IPS-20b (cell line): ENCODE measurements around the gene PTMA.

Source experiments
- H3K27ac ChIP-seq: one replicate; pipeline ENCODE4 v1.5.1; 2013; ENCODE audit warnings: low read length
- H3K27me3 ChIP-seq: 2 replicates; pipeline ENCODE4 v1.6.1; 2013; ENCODE audit warnings: mild to moderate bottlenecking, low read length, inconsistent platforms; ENCODE audit not compliant: insufficient read depth
- H3K36me3 ChIP-seq: 2 replicates; pipeline ENCODE4 v1.6.1; 2013; ENCODE audit warnings: low read depth, mild to moderate bottlenecking, inconsistent platforms, low read length, moderate library complexity; ENCODE audit not compliant: insufficient read depth
- H3K4me1 ChIP-seq: 2 replicates; pipeline ENCODE4 v1.6.1; 2013; ENCODE audit warnings: mild to moderate bottlenecking, control low read depth, inconsistent platforms, low read length, moderate library complexity; ENCODE audit not compliant: insufficient read depth
- H3K4me3 ChIP-seq: 2 replicates; pipeline ENCODE4 v1.5.1; 2013; ENCODE audit warnings: mild to moderate bottlenecking, low read length, inconsistent platforms
- H3K9ac ChIP-seq: 2 replicates; pipeline ENCODE4 v1.6.1; 2013; ENCODE audit warnings: low read depth, mild to moderate bottlenecking, inconsistent platforms, low read length, moderate library complexity
- H3K9me3 ChIP-seq: 2 replicates; pipeline ENCODE4 v1.6.1; 2013; ENCODE audit warnings: mild to moderate bottlenecking, low read depth, low read length, inconsistent platforms; ENCODE audit not compliant: insufficient read depth

Gene PTMA

DNA sequence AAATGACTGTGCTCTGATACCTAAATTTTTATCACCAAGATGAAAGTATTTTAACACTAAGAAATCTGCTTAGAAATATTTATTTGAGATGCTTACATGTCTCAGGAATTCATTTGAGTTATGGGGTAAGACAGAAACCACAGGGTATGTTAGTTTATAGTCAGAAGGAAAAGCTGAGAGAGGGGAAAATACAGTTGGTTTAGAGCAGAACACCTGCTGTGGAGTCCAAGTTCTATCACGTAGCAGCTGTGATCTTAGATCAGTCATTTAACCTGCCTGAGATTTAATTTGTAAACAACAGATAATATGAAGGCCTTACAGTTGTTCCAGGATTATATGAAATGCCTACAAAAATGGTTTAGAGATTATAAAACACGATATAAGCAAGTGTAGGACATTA is 43.7 kb downstream of the PTMA start:
- Histone ChIP-seq H3K4me3 (no peak overlapping the region), H3K36me3 (no peaks in the 10 kb centered on the region), H3K9me3 (no peaks in the 10 kb centered on the region), H3K27ac (no peak overlapping the region), H3K9ac (no peak overlapping the region), H3K27me3 (no peaks in the 10 kb centered on the region), H3K4me1 (no peaks in the 10 kb centered on the region)

DNA sequence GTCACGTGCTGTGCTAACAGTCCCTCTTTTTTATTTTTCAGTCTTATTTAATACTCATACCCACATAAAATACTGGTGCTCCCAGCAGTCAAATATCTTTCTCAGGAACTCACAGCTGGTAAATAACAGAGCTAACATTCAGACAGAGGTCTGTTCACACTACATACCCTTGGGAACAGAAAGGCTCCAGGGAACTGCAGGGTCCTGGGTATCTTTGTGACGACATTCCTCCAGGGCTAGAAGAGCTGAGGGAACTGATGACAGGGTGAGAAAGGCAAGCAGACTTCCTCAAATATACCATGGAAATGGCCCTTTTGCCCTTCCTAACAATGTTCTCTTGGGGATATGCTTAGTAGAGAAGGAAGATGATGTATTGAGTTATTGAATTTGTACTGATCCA is 53.4 kb downstream of the PTMA start:
- H3K4me1 ChIP-seq = no peaks in the 10 kb centered on the region
- H3K27me3 ChIP-seq = no peaks in the 10 kb centered on the region
- H3K9ac ChIP-seq = no peak overlapping the region
- H3K36me3 ChIP-seq = no peaks in the 10 kb centered on the region
- no peak overlapping the region for H3K4me3 ChIP-seq
- no peaks in the 10 kb centered on the region for H3K9me3 ChIP-seq
- no peak overlapping the region for H3K27ac ChIP-seq
